H1 (cell line): Measurements from ENCODE around the gene SYNDIG1. TPM values are rescaled to one million over a fixed set of nuclear protein-coding genes. Genes with fewer than 3 reads are reported as not detected.

Source experiments
- CTCF ChIA-PET: fragments of 300-600 bp; sonication (Branson Sonifier 250); formaldehyde crosslinking; loops from one replicate; lab custom pipeline; 2021; ENCODE audit not compliant: partially characterized antibody; lab: Charles Lee
- POLR2A ChIA-PET: fragments of 300-600 bp; sonication (Branson Sonifier 250); formaldehyde crosslinking; loops from one replicate; lab custom pipeline; 2021; ENCODE audit warnings: inconsistent platforms; ENCODE audit not compliant: partially characterized antibody; lab: Charles Lee
- DNase-seq, 2 experiments: peaks; one replicate each; pipeline versions ENCODE4 v3.0.0 to v3.0.0-alpha.2; 2010 to 2022; ENCODE audit warnings: low spot score in 2 of 2, low read depth in 1 of 2, mixed read lengths in 1 of 2
- FAIRE-seq: peaks from 2 replicates; lab custom pipeline; 2011; peaks lifted over from hg19 to GRCh38; lab: Jason Lieb, UNC
- H2AFZ ChIP-seq: 2 replicates; pipeline ENCODE4 v1.8.1; 2012; ENCODE audit warnings: low read length, inconsistent platforms
- H2AK5ac ChIP-seq: 2 replicates; pipeline ENCODE4 v1.6.1; 2013; ENCODE audit warnings: low read depth, low read length
- H2BK120ac ChIP-seq: replicated peaks from 2 replicates; pipeline ENCODE3; 2013; ENCODE audit warnings: low read depth, low read length, inconsistent platforms
- H2BK12ac ChIP-seq: 2 replicates; pipeline ENCODE4 v1.6.1; 2013; ENCODE audit warnings: low read depth, low read length
- H2BK15ac ChIP-seq: 2 replicates; pipeline ENCODE4 v1.6.1; 2013; ENCODE audit warnings: low read length
- H2BK20ac ChIP-seq: 2 replicates; pipeline ENCODE4 v1.6.1; 2013; ENCODE audit warnings: low read length
- H2BK5ac ChIP-seq: 2 replicates; pipeline ENCODE4 v1.6.1; 2013; ENCODE audit warnings: low read depth, low read length
- H3K14ac ChIP-seq: 2 replicates; pipeline ENCODE4 v1.6.1; 2013; ENCODE audit warnings: inconsistent platforms; ENCODE audit not compliant: insufficient read length
- H3K18ac ChIP-seq: 2 replicates; pipeline ENCODE4 v1.6.1; 2013; ENCODE audit warnings: low read length; ENCODE audit errors: extremely low read depth
- H3K23ac ChIP-seq: 2 replicates; pipeline ENCODE4 v1.6.1; 2013; ENCODE audit warnings: inconsistent platforms; ENCODE audit not compliant: insufficient read length
- H3K23me2 ChIP-seq: 2 replicates; pipeline ENCODE4 v1.6.1; 2013; ENCODE audit warnings: low read depth, low read length
- H3K27ac ChIP-seq: 2 replicates; pipeline ENCODE4 v1.6.1; 2011; ENCODE audit warnings: low read depth, low read length, inconsistent platforms
- H3K27me3 ChIP-seq, 4 experiments: replicated peaks in 1 of 4; 1 replicate in 1 of 4; 2 replicates in 3 of 4; pipeline versions ENCODE4 v1.6.1 to v1.8.1; 2011 to 2013; ENCODE audit warnings: low read length in 3 of 4, mild to moderate bottlenecking in 3 of 4, inconsistent platforms in 2 of 4, mixed read lengths in 2 of 4, moderate library complexity in 1 of 4; ENCODE audit not compliant: control insufficient read depth in 3 of 4, insufficient read depth in 3 of 4; ENCODE audit errors: extremely low read depth in 1 of 4
- H3K36me3 ChIP-seq, 4 experiments: 2 replicates each; pipeline versions ENCODE4 v1.6.1 to v1.8.1; 2011 to 2013; ENCODE audit warnings: mild to moderate bottlenecking in 4 of 4, low read length in 3 of 4, moderate library complexity in 2 of 4, control low read depth in 1 of 4, inconsistent platforms in 1 of 4; ENCODE audit not compliant: insufficient read depth in 4 of 4, control insufficient read depth in 2 of 4
- H3K4ac ChIP-seq: replicated peaks from 2 replicates; pipeline ENCODE3; 2013; ENCODE audit warnings: low read length, low read depth, mixed read lengths, inconsistent platforms; ENCODE audit not compliant: insufficient read length
- H3K4me1 ChIP-seq, 4 experiments: replicated peaks in 1 of 4; 1 replicate in 1 of 4; 2 replicates in 3 of 4; pipeline versions ENCODE4 v1.6.1 to v1.8.1; 2011 to 2013; ENCODE audit warnings: low read length in 3 of 4, inconsistent platforms in 2 of 4, mixed read lengths in 1 of 4; ENCODE audit not compliant: insufficient read depth in 4 of 4, control insufficient read depth in 3 of 4
- H3K4me2 ChIP-seq, 2 experiments: 2 replicates each; pipeline versions ENCODE4 v1.6.1 to v1.8.1; 2011 to 2013; ENCODE audit warnings: low read depth in 2 of 2, low read length in 2 of 2, control low read depth in 1 of 2, inconsistent platforms in 1 of 2, mild to moderate bottlenecking in 1 of 2; ENCODE audit not compliant: insufficient read depth in 1 of 2
- H3K4me3 ChIP-seq, 4 experiments: fragments of 200-600, 300-600 bp in 1 of 4; sonication (generic), shearing (Covaris generic), sonication (Bioruptor Twin) in 1 of 4; 2 replicates each; pipeline versions ENCODE4 v1.5.1 to v1.8.1; 2011 to 2016; ENCODE audit warnings: low read length in 4 of 4, low read depth in 3 of 4, control low read depth in 2 of 4, inconsistent platforms in 2 of 4, mild to moderate bottlenecking in 2 of 4, mixed read lengths in 1 of 4, moderate library complexity in 1 of 4; ENCODE audit not compliant: insufficient read depth in 2 of 4; ENCODE audit errors: extremely low read depth in 1 of 4
- H3K56ac ChIP-seq: replicated peaks from 2 replicates; pipeline ENCODE3; 2013; ENCODE audit warnings: low read depth, mild to moderate bottlenecking, mixed read lengths, low read length, inconsistent platforms; ENCODE audit not compliant: insufficient read length
- H3K79me1 ChIP-seq: 2 replicates; pipeline ENCODE4 v1.6.1; 2013; ENCODE audit warnings: low read depth, low read length, control low read depth
- H3K79me2 ChIP-seq, 2 experiments: 2 replicates each; pipeline versions ENCODE4 v1.6.1 to v1.8.1; 2012 to 2013; ENCODE audit warnings: low read length in 2 of 2, mild to moderate bottlenecking in 2 of 2, inconsistent platforms in 1 of 2; ENCODE audit not compliant: insufficient read depth in 2 of 2, control insufficient read depth in 1 of 2
- H3K9ac ChIP-seq, 4 experiments: replicated peaks in 1 of 4; 1 replicate in 1 of 4; 2 replicates in 3 of 4; pipeline versions ENCODE4 v1.6.1 to v1.8.1; 2011 to 2013; ENCODE audit warnings: low read depth in 3 of 4, low read length in 3 of 4, control low read depth in 2 of 4, mild to moderate bottlenecking in 2 of 4, moderate library complexity in 2 of 4, inconsistent platforms in 1 of 4; ENCODE audit errors: extremely low read depth in 1 of 4
- H3K9me3 ChIP-seq, 2 experiments: 2 replicates each; pipeline versions ENCODE4 v1.6.1 to v1.8.1; 2012 to 2013; ENCODE audit warnings: mild to moderate bottlenecking in 2 of 2, moderate library complexity in 2 of 2, control low read depth in 1 of 2, inconsistent platforms in 1 of 2, low read depth in 1 of 2, low read length in 1 of 2, mixed read lengths in 1 of 2; ENCODE audit not compliant: insufficient read depth in 2 of 2
- H4K20me1 ChIP-seq, 2 experiments: replicated peaks in 1 of 2; 2 replicates each; pipeline versions ENCODE3 to v1.8.1; 2011 to 2013; ENCODE audit warnings: inconsistent platforms in 2 of 2, low read length in 2 of 2, mild to moderate bottlenecking in 1 of 2; ENCODE audit not compliant: insufficient read depth in 2 of 2, control insufficient read depth in 1 of 2
- H4K5ac ChIP-seq: 2 replicates; pipeline ENCODE4 v1.6.1; 2013; ENCODE audit warnings: low read length, low read depth, mixed read lengths, inconsistent platforms; ENCODE audit not compliant: insufficient read length
- H4K8ac ChIP-seq: 2 replicates; pipeline ENCODE4 v1.8.0; 2013; ENCODE audit warnings: mild to moderate bottlenecking, moderate library complexity, low read length, inconsistent platforms; ENCODE audit not compliant: insufficient read depth; ENCODE audit errors: extremely low read depth
- H4K91ac ChIP-seq: replicated peaks from 2 replicates; pipeline ENCODE3; 2013; ENCODE audit warnings: low read length, mixed read lengths, inconsistent platforms; ENCODE audit not compliant: insufficient read length
- BCL11A ChIP-seq, 2 experiments: IDR thresholded peaks; one replicate each; pipeline ENCODE4 v1.6.1; 2011; ENCODE audit warnings: low read depth in 2 of 2, low read length in 2 of 2, mild to moderate bottlenecking in 2 of 2
- EZH2 ChIP-seq: fragments of 200-600 bp; sonication (generic); IDR thresholded peaks from 2 replicates; pipeline ENCODE4 v1.7.1; 2012; ENCODE audit warnings: low read depth, mild to moderate bottlenecking, moderate library complexity, low read length, inconsistent platforms; ENCODE audit not compliant: severe bottlenecking
- FOSL1 ChIP-seq: IDR thresholded peaks from 2 replicates; pipeline ENCODE4 v1.6.1; 2011; ENCODE audit warnings: mild to moderate bottlenecking, low read depth, low read length, moderate library complexity; ENCODE audit not compliant: insufficient read depth
- JUN ChIP-seq: IDR thresholded peaks from 2 replicates; pipeline ENCODE4 v1.6.1; 2011; ENCODE audit warnings: low read depth, mild to moderate bottlenecking, improper control_type of control experiment, low read length
- KDM4A ChIP-seq: IDR thresholded peaks from one replicate; pipeline ENCODE4 v1.7.1; 2012; ENCODE audit warnings: low read depth, mild to moderate bottlenecking, moderate library complexity, low read length, inconsistent platforms; ENCODE audit not compliant: severe bottlenecking
- MAFK ChIP-seq: IDR thresholded peaks from 2 replicates; pipeline ENCODE4 v1.6.1; 2012; ENCODE audit warnings: low read depth, mild to moderate bottlenecking, improper control_type of control experiment, low read length
- NANOG ChIP-seq: IDR thresholded peaks from 2 replicates; pipeline ENCODE4 v1.6.1; 2011; ENCODE audit warnings: low read length, low read depth, mild to moderate bottlenecking, inconsistent platforms; ENCODE audit not compliant: insufficient read depth, poor library complexity, severe bottlenecking
- NRF1 ChIP-seq: IDR thresholded peaks from 2 replicates; pipeline ENCODE4 v1.6.1; 2011; ENCODE audit warnings: mild to moderate bottlenecking, low read depth, low read length, improper control_type of control experiment
- POLR2A ChIP-seq, 2 experiments: IDR thresholded peaks; 1 replicate in 1 of 2; 2 replicates in 1 of 2; pipeline ENCODE4 v1.6.1; 2011; ENCODE audit warnings: low read depth in 2 of 2, low read length in 2 of 2, mild to moderate bottlenecking in 2 of 2; ENCODE audit errors: control extremely low read depth in 1 of 2
- RAD21 ChIP-seq, 2 experiments: IDR thresholded peaks in 1 of 2; conservative IDR thresholded peaks in 1 of 2; 2 replicates each; pipeline ENCODE4 v1.6.1; 2011; ENCODE audit warnings: low read depth in 2 of 2, low read length in 2 of 2, improper control_type of control experiment in 1 of 2, inconsistent platforms in 1 of 2, mild to moderate bottlenecking in 1 of 2, moderate library complexity in 1 of 2
- RXRA ChIP-seq: IDR thresholded peaks from 2 replicates; pipeline ENCODE4 v1.6.1; 2011; ENCODE audit warnings: low read depth, mild to moderate bottlenecking, low read length, moderate library complexity; ENCODE audit not compliant: insufficient read depth
- TAF7 ChIP-seq: optimal IDR thresholded peaks from 2 replicates; pipeline ENCODE3; 2011; ENCODE audit warnings: low read depth, mild to moderate bottlenecking, inconsistent platforms, low read length, moderate library complexity, borderline replicate concordance
- TCF12 ChIP-seq: IDR thresholded peaks from 2 replicates; pipeline ENCODE4 v1.6.1; 2011; ENCODE audit warnings: low read depth, mild to moderate bottlenecking, low read length
- WGBS, 2 experiments: shearing (Covaris generic) in 1 of 2; methylation state at CpG; one replicate each; pipeline versions ENCODE4 v1.1.6 to v1.1.7; 2013 to 2015; ENCODE audit warnings: low lambda C conversion rate in 2 of 2, mixed read lengths in 2 of 2, inconsistent platforms in 1 of 2, low coverage in 1 of 2, missing lambda C conversion rate in 1 of 2; ENCODE audit not compliant: insufficient replicate concordance in 2 of 2, insufficient coverage in 1 of 2, insufficient read length in 1 of 2; ENCODE audit errors: extremely low coverage in 1 of 2, missing lambda C conversion rate in 1 of 2; 5-methylcytosine and 5-hydroxymethylcytosine counted together
- polyA plus RNA-seq, 7 experiments: library from polyadenylated mRNA; depleted of rRNA in 3 of 7; stranded (reverse) in 5 of 7; unstranded in 2 of 7; fragments of >200 nt in 5 of 7; fragments of 200-250 nt in 2 of 7; gene quantifications; 1 replicate in 5 of 7; 2 replicates in 1 of 7; 4 replicates in 1 of 7; pipeline versions ENCODE4 v1.2.1 to v1.2.3, GENCODE V29; 2011 to 2013; ENCODE audit warnings: missing spikeins in 2 of 7, mixed read lengths in 2 of 7
- total RNA-seq: library from RNA; stranded (reverse); fragmentation: NEBNext Ultra II Directional; extraction: Animal tissue kit (Norgen Biotek cat#: 25700); gene quantifications from 2 replicates; pipeline ENCODE4 v1.2.1, GENCODE V29; 2021

SYNDIG1 gene
- total and polyA plus RNA-seq, 2 of the 8 experiments (the other 6 are each of a cell fraction or from before 2014, with no cell fraction given), result 6.5 to 7.8 TPM

DNA sequence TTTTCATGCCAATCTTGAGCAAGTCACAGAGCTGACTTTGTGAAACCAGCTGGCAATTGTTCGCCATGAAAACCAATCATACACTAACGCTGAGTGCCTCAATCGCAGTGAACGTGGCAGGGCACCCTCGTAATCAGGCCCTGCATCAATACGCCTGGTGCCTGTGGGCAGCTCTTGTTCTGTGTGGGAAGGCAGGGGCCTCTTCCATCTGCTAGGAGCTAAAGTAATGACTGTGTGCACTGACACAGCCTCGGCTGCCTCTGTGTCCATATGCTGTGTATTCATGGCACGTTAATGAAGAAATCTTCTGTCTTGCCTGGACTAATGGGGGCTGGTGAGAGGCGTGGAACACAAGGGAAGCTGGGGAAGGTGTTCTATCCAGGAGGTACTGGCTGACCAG lies 27.8 kb upstream of the SYNDIG1 start:
- FAIRE-seq, result no peak

More for the DNA sequence above, 27.8 kb upstream of the SYNDIG1 start:
- no peak overlapping the region for H3K18ac ChIP-seq
- H2BK20ac ChIP-seq, result no peak overlapping the region
- no peak overlapping the region for H3K4ac ChIP-seq
- H3K27ac ChIP-seq, result no peak overlapping the region
- H3K27me3 ChIP-seq, result no peaks in the 10 kb centered on the region
- peak overlapping the region; percentile 83; the same call in 1 of the 2 replicates for H2BK12ac ChIP-seq
- no peak overlapping the region for H2AFZ ChIP-seq
- H3K4me2 ChIP-seq, result no peak overlapping the region
- no peak overlapping the region for H2AK5ac ChIP-seq
- no peak overlapping the region for H4K5ac ChIP-seq
- H3K56ac ChIP-seq, result no peak overlapping the region
- H3K4me3 ChIP-seq, result no peak overlapping the region
- H3K79me1 ChIP-seq, result no peaks in the 10 kb centered on the region
- no peak overlapping the region for H4K8ac ChIP-seq
- peaks cover 19 to 36% (median 24%) of the 10 kb centered on the region in 4 experiments; a peak in 6 of 7 replicates for H3K4me1 ChIP-seq
- WGBS, 2 experiments, result 92% methylated on average over 9 of the region's 9 CpGs; no CpG with 5 or more reads in 1 of the 2 experiments
- H3K36me3 ChIP-seq, result no peaks in the 10 kb centered on the region; a peak in 1 of 8 replicates
- no peak overlapping the region for H3K23ac ChIP-seq
- no peak overlapping the region for H4K91ac ChIP-seq
- H3K9ac ChIP-seq, result no peak overlapping the region
- H3K23me2 ChIP-seq, result no peaks in the 10 kb centered on the region
- H3K79me2 ChIP-seq, result no peaks in the 10 kb centered on the region
- H3K14ac ChIP-seq, result no peak overlapping the region
- DNase-seq, result no peak
- no peak overlapping the region for H2BK120ac ChIP-seq
- H3K9me3 ChIP-seq, result no peaks in the 10 kb centered on the region
- TF ChIP-seq POLR2A (IDR thresholded peaks at IDR 0.05; ENCODE audit: control extremely low read depth in 1 of 2, low read depth in 2 of 2, low read length in 2 of 2) (no peak), TCF12 (no peak), EZH2 (no peak), RAD21 (IDR thresholded peaks at IDR 0.05 in 1 of 2, conservative IDR thresholded peaks at IDR 0.05 in 1 of 2; ENCODE audit: low read depth in 2 of 2, low read length in 2 of 2) (no peak), JUN (no peak), NRF1 (no peak), TAF7 (no peak), NANOG (no peak), KDM4A (no peak), MAFK (no peak), BCL11A (IDR thresholded peaks at IDR 0.05; ENCODE audit: low read depth in 2 of 2, low read length in 2 of 2) (no peak), FOSL1 (no peak), RXRA (no peak)
- no peaks in the 10 kb centered on the region for H4K20me1 ChIP-seq
- ChIA-PET CTCF (interaction anchor here (0.8 to 2.3 kb wide), 3 partner anchors 9 to 339 kb away, joined by 3 to 8 read pairs (median 3); no protein-coding TSS in a partner anchor), POLR2A (no interaction called here)
- H2BK15ac ChIP-seq, result no peak overlapping the region
- H2BK5ac ChIP-seq, result no peak overlapping the region
